ENCODE results near the gene STK11IP.

GRCh38 chr2:219563271-219563928, 34.3 kb upstream of the STK11IP start:
- TF ChIP-seq REST (IDR thresholded peaks at IDR 0.05; ENCODE audit: borderline replicate concordance in 1 of 2, low read depth in 1 of 2, low read length in 2 of 2) (no peak), CTCF (CRISPR knock-in tag; IDR thresholded peaks at IDR 0.05) (no peak)

All from HepG2 (cell line).